NCI-H226 (cell line): ENCODE measurements around the gene SLC38A8.
A peak's percentile ranks its signal among the peaks of the same experiment; 100 is the strongest.

Source experiments
- DNase-seq: peaks from one replicate; pipeline ENCODE4 v3.0.0-alpha.2; 2015

Gene SLC38A8

GRCh38 chr16:83994087-83994486 lies 48.5 kb downstream of the SLC38A8 start:
- peak; percentile 83 for DNase-seq

DNA sequence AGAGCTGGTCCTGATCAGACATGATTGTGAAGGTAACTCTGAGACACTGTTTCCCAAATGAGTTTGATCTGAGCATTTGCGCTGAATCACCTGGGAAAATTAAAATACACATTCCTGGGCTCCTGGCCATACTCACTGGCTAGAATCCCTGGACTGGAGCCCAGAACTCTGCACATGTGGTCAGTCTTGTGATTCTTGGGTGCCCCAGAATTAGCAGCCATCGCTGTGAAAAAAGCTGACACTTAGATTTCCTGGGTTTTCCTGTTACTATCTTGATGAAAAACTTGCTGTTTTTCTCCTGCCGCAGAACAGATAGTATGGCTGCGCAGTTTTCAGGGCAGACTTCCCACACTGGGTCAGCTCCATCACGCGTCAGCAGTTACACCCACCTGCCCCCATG lies 50.0 kb downstream of the SLC38A8 start:
- peak; percentile 59 for DNase-seq

DNA sequence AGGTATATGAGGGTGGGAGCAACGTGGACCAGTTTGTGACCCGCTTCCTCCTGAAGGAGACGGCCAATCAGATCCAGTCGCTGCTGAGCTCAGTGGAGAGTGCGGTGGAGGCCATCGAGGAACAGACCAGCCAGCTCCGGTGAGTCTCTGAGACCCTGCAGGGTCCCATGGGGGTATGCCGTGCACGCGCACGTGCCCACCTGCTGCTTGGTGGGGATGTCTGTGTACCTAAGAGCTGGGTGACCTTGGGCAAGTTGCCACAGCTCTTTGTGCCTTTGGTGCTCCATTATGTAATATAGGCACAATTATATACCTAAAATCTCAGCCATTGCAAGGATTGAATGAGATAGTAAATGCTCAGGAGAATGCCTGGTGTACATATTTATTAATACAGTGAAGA lies 52.1 kb downstream of the SLC38A8 start:
- no peak for DNase-seq

GRCh38 chr16:83989300-83989699 lies 53.3 kb downstream of the SLC38A8 start:
- DNase-seq: no peak

GRCh38 chr16:83983491-83983890 lies 59.1 kb downstream of the SLC38A8 start:
- no peak for DNase-seq

GRCh38 chr16:83981799-83982198 lies 60.8 kb downstream of the SLC38A8 start:
- no peak for DNase-seq

- DNase-seq: no peak
These were observed 61.8 kb downstream of the SLC38A8 start for GRCh38 chr16:83980794-83981193.

DNA sequence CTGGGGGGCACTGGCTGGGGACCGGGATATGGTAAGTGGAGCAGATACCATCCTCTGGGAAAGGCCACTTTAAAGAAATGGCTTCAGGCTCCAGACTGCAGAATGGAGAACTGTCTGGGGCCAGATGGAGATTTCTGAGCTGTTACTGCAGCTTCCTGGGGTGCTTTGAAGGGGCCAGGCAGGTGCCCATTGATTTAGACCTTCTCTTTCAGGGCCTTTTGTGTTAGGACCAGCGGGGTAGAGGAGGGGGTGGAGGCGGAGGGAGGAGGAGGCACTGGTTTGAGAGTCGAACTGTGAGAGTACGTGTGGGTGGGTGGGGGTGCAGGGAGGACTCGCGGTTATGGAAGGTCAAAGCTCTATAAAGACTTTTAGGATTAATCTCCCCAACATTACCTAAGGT lies 63.2 kb downstream of the SLC38A8 start:
- DNase-seq: no peak

DNA sequence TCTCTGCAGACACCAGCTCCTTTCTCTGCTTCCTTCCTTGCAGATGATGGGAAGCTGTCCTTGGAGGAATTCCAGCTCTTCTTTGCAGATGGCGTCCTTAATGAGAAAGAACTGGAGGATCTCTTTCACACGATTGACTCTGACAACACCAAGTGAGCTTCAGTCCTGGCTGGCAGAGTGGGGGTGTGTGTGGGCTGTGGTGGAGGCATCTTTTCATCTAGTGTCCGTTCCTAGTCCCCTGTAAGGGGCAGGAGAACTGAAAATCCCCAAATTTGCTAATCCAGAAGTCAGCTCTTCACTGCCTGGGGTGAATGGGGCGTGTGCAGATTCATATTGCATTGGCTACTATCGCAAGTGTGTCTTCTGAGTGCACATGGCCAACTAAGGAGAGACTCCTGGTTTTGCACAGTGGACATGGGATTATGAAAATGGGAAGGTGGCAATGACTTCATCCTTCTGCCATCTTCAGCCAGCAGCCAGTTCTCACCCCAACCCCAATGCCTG lies 64.1 kb downstream of the SLC38A8 start:
- DNase-seq: no peak

DNA sequence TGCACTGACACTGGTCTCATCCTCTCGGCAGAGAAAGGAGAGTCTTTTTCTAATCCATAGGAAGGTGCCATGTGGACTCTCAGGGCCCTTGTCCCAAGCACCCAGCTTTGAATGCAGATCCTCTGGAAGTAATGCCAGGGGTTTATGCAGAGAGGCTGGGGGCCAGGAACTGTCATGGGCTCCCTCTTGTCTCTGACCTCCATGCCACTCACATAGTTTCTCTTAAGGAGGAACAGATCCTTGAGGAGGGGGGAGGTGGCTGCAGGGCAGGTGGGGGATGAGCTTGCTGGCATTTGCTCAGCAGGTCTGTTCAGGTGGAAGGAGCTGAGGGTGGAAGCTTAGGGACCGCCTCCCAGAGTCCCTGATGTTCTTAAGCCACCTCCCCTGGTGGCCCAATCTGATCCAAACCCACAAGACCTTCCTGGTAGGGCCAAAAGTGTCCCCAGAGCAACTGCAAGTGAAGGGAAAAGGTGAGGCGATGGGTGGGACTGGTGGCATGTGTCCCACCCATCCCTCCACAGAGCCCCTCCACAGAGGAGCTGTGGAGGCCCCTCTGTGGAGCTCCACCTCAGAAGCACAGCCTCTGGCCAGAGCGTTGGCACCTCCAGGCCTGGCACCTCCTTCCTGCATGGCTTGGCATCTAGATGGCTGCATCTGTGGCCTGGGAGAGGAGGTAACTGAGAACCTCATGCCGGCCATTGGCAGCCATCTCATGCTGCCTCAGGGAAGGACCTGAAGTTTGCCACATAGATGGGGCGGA lies 65.4 kb downstream of the SLC38A8 start:
- no peak for DNase-seq

DNA sequence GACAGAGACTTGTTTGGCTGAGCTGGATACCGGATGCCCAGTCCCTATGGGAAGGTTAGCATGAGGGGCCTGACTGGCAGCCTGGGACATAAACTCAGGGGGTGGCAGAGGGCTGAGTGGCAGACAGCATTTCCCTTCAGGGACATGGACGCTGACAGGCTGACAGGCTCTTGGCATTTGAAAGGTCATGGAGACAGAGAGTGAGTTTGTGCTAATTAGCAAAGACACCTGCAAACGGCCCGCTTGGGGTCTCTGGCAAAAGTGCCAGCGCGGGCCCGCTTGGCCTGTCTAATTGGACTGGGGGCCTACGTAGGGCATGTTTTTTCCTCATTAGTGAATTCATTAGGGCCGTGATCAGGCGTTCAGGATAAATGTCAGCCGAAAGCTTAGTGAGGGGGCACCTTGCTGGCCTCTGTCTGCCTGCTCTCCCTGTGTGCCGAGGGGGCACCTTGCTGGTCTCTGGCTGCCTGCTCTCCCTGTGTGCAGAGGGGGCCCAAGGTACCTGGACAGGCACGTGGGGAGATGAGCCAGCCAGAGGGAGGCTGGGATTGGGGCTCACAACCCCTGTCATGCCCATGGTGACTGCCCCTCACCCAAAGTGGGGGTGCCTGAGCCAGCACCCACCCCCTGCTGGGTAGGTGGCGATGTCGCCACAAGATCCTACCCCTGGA lies 66.9 kb downstream of the SLC38A8 start:
- no peak for DNase-seq

GRCh38 chr16:83974475-83974874 lies 68.1 kb downstream of the SLC38A8 start:
- no peak for DNase-seq

- DNase-seq: no peak
These were observed 68.8 kb downstream of the SLC38A8 start for GRCh38 chr16:83973581-83974385.

DNA sequence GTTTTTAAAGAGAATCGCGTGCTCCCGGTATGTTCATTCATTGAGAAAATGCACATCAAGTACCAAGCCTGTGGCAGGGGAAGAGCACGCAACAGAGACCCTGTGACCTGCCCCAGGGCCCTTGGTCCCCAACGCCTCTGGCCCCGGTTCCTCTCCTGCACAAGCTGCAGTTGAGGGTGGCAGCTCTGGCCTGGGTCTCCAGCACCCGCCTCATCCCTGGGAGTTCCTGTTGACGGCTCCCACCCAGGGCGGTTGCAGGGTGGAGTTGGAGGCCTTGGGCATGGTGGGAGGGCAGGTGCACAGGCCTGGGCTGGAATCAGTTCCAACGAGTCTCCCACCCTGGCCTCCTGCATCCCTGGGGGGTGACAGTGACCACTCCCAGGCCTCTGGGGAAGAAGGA lies 69.5 kb downstream of the SLC38A8 start:
- no peak for DNase-seq

DNA sequence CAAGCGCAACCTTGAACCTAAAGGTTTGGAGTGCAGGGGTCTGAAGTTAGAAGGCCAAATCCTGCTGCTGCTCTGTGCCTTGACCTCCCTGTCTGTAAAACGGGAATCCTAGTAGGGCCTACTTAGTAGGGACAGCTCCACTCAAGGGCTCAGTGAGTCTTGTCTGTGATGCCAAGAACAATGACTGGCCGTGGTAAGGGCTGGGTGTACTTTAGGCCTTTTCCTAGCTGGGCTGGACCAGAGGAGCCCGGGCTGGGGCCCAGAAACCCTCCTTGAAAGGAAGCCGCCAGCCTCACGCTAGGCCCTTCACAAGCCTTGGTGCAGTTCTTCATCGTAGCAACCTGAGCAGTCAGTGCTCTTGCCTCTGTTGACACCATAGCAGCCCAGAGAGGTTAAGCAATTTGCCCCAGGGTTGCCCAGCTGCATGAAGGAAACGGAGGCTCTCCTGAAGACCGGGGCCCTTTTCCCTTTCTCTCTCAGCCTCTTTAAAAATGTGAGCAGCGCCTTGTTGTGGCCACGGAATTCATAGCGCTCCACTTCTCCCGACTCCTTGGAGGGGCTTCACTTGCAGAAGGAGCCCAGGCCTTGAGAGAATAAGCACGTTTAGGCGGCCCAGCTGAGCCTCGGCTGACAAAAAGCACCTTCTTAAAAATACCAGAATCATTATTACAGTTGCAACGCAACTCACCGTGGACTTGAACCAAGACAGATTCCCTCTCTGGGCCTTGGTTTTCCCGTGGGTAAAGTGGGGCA lies 70.2 kb downstream of the SLC38A8 start:
- DNase-seq: no peak

DNA sequence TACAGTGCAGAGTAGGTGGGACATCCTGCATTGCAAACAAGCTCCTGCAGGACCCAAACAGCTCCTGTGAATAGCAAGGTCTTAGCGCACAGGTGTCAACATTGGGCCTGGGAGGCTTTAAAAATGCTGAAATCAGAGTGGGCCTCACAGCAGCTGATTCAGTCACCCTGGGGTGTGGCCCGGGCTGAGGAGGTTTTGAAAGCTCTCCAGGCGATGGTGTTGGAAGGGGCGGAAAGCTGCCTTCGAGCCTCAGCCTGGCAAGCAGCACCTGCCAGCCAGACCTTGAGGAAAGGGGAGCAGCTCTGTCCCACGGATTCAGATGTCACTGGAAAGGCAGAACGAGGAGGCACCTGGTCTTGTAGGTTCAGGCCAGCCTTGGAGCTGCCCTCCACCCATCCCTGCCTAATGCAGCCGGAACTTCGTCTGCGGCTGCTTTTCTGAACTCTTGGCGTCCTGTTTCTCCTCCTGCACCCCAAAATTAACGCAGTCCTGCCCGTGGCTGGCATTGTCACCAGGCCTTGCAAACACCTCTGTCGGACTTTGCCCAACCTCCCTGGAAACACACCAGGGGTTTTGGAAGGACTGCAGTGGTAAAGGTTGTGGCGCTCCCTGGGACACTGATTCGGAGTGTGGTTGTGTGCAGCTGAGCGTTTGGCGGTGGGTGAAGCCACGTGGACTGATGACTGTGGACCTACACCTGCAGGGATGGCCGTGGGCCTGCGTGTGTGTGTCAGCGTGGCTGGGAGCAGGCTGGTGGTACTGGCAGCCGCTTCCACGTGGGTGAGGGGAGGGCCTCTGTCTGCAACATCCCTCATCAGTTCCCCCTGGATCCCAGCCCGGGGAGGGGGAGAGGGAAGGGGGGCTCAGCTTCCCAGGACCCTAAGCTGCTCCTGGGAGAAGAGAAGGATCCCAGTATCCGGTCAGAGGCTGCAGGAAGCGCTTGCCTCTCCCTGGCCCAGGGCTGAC lies 71.1 kb downstream of the SLC38A8 start:
- DNase-seq: no peak

- no peak for DNase-seq
These were observed 72.2 kb downstream of the SLC38A8 start for GRCh38 chr16:83970430-83970815.

DNA sequence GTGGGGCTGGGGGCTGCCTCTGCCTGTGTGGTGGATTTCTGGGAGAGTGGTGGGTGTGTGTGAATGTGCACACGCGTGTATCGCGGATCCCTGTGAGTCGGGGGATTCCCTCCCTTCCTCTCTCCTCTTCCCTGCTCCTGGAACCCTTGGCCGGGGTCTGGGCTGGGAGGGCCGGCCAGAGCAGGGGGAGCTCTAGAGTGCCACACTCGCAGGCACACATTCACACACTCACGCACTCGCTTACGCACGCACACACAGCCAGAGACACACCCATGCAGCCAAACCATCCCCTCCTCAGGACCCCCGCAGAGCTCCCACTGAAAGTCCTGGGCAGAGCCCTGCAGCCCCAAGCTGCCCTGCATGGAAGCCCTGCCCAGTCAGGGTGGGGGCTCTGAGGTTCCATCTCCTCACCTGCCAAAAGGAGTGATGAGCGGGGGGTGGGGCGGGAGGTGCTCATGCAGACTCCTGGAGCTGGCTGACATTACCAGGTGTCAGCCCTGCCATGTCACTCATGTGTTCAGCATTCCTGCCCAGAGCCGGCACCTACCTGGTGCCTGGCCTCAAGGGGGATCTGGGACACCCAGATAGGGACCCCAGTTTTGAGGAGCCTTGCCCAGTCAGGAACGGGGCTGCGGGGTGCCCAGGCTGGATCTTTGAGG lies 72.7 kb downstream of the SLC38A8 start:
- no peak for DNase-seq

- DNase-seq: no peak
These were observed 73.5 kb downstream of the SLC38A8 start for GRCh38 chr16:83968891-83969649.

DNA sequence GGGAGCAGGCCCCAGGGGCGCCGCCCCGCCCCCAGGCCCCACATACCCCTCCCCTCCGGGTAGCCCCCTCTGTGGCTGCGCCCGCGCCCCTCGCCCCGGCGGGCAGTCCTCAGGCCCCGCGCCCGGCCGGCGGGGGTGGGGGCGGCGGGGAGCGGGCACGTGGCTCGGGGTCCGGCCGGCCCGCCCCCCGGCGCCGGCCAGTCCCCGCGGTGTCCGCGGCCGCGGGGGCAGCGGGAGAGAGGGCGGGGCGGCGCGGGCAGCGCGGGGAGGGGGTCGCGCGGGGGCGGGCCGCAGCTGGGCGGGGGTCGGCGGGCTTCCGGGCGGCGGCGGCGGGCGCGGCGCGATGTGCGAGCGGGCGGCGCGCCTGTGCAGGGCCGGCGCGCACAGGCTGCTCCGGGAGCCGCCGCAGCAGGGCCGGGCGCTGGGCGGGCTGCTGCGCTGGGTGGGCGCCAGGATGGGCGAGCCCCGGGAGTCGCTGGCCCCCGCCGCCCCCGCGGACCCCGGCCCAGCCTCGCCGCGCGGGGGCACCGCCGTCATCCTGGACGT lies 74.2 kb downstream of the SLC38A8 start:
- DNase-seq: no peak
